SH-SY5Y (cell line): ENCODE measurements around the gene CPLX3.

Experiments
- GATA2 ChIP-seq: IDR thresholded peaks from 2 replicates; pipeline ENCODE4 v1.6.1; 2011; ENCODE audit warnings: mild to moderate bottlenecking, low read depth, low read length
- GATA3 ChIP-seq: IDR thresholded peaks from 2 replicates; pipeline ENCODE4 v1.6.1; 2011; ENCODE audit warnings: low read depth, mild to moderate bottlenecking, low read length, moderate library complexity

DNA sequence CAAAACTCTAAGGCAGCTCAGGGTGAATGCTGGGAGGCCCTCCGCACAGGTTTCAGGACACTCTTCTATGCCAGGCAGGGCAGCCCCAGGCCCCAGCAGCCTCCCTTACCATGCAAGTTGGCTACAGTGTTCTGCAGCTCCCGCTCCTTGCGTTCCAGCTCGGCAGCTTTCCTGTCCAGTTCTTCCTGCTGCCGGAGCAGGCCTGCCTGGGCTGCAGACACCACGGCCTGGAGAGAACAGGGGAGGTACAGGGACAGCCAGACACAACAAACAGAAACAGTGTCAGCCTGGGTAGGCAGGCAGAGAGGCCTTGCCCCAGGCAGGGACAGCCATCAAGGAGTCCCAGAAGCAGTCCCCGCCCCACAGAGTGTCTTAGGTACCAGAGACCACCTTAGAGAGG is 25.5 kb downstream of the CPLX3 start:
- TF ChIP-seq GATA2 (no peak), GATA3 (no peak)
